Colonic mucosa (tissue), 4 donors: ENCODE results near the gene SNX24. TPM values are rescaled to one million over a fixed set of nuclear protein-coding genes. Genes with fewer than 3 reads are reported as not detected.

Experiments used
- DNase-seq: peaks from one replicate; pipeline ENCODE4 v3.0.0-alpha.2; 2020
- H3K27ac ChIP-seq: fragments of 200-600 bp; one replicate; pipeline ENCODE4 v1.8.0; 2021
- H3K27me3 ChIP-seq: fragments of 200-600 bp; one replicate; pipeline ENCODE4 v1.8.0; 2021
- H3K36me3 ChIP-seq: fragments of 200-600 bp; one replicate; pipeline ENCODE4 v1.8.0; 2021
- H3K4me1 ChIP-seq: fragments of 200-600 bp; one replicate; pipeline ENCODE4 v1.8.0; 2021; ENCODE audit warnings: mild to moderate bottlenecking
- H3K4me3 ChIP-seq: fragments of 200-600 bp; one replicate; pipeline ENCODE4 v1.8.0; 2021
- H3K9ac ChIP-seq, 2 donors: one replicate each; pipeline ENCODE4 v1.7.0; 2013; ENCODE audit warnings: control low read depth in 2 of 2, low read depth in 2 of 2, low read length in 2 of 2
- H3K9me3 ChIP-seq: fragments of 200-600 bp; one replicate; pipeline ENCODE4 v1.8.0; 2021
- CTCF ChIP-seq: fragments of 200-600 bp; IDR thresholded peaks from one replicate; pipeline ENCODE4 v1.8.0; 2022; ENCODE audit warnings: antibody characterized with exemption, mild to moderate bottlenecking
- intact Hi-C: fragments of 100-400 bp; cut with DNase I; formaldehyde crosslinking; loops from one replicate; pipeline ENCODE4 v1.14.1; 2022
- total RNA-seq, 2 donors: library from RNA; stranded (reverse); fragmentation: NEBNext Ultra II Directional in 1 of 2; extraction: Animal tissue kit (Norgen Biotek cat#: 25700) in 1 of 2; gene quantifications; one replicate each; pipeline ENCODE4 v1.2.1, GENCODE V29; 2021
- donor health status: healthy.
- donor health status: DM: no; HTN: no; CAD: no.
- donor health status: DM: no; HTN: no; CAD: no.

Gene SNX24
- total RNA-seq, 2 donors from 2014 or later = 8.8 to 17.0 TPM

- no peak overlapping the region for H3K9ac ChIP-seq
- H3K27ac ChIP-seq = no peak overlapping the region
- no peaks in the 10 kb centered on the region for H3K27me3 ChIP-seq
- intact Hi-C loops = no loop called here
- no peaks in the 10 kb centered on the region for H3K36me3 ChIP-seq
- no peaks in the 10 kb centered on the region for H3K9me3 ChIP-seq
- H3K4me3 ChIP-seq = no peak overlapping the region
- DNase-seq = no peak
- TF ChIP-seq CTCF = no peak
- H3K4me1 ChIP-seq = no peaks in the 10 kb centered on the region
These were observed 13.0 kb downstream of the SNX24 start for GRCh38 chr5:122858451-122858850.

DNA sequence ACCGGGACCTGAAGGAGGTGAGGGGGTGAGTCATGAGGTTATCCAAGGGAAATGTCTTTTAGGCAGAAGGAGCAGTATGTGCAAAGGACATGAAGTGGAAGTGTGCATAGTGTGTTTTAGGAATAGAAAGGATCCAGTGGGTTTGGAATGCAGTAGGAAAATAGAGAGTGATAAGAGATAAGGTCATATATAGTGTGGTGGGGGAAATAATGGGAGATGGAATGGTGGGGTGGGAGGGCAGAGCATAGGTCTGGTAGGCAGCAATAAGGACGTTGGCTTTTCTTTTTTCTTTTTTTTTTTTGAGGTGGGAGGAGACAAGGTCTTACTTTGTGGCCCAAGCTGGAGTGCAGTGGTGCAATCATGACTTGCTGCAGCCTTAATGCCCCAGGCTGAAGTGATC lies 17.8 kb downstream of the SNX24 start:
- Histone ChIP-seq H3K4me1 (no peaks in the 10 kb centered on the region), H3K4me3 (no peak overlapping the region), H3K36me3 (no peaks in the 10 kb centered on the region), H3K9me3 (no peaks in the 10 kb centered on the region), H3K27ac (no peak overlapping the region), H3K27me3 (no peaks in the 10 kb centered on the region), H3K9ac (no peak overlapping the region)
- DNase-seq = no peak
- intact Hi-C loops = no loop called here
- no peak for TF ChIP-seq CTCF

GRCh38 chr5:122863721-122864120 lies 18.3 kb downstream of the SNX24 start:
- Histone ChIP-seq H3K36me3 (no peaks in the 10 kb centered on the region), H3K9ac (no peak overlapping the region), H3K27me3 (no peaks in the 10 kb centered on the region), H3K9me3 (no peaks in the 10 kb centered on the region), H3K4me1 (no peaks in the 10 kb centered on the region), H3K4me3 (no peak overlapping the region), H3K27ac (no peak overlapping the region)
- intact Hi-C loops = no loop called here
- no peak for DNase-seq
- no peak for TF ChIP-seq CTCF

DNA sequence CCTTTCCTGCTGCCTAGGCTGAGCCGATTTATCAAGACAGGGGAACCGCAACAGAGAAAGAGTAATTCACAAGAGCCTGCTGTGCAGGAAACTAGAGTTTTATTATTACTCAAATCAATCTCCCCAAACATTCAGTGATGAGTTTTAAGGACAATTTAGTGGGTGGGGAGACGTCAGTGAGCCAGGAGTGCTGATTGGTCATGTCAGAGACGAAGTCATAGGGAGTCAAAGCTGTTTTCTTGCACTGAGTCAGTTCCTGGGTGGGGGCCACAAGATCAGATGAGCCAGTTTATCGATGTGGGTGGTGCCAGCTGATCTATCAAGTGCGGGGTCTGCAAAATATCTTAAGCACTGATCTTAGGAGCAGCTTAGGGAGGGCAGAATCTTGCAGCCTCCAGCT lies 19.0 kb downstream of the SNX24 start:
- DNase-seq = no peak
- Histone ChIP-seq H3K9me3 (no peaks in the 10 kb centered on the region), H3K4me1 (no peaks in the 10 kb centered on the region), H3K36me3 (no peaks in the 10 kb centered on the region), H3K9ac (no peak overlapping the region), H3K27ac (no peak overlapping the region), H3K27me3 (no peaks in the 10 kb centered on the region), H3K4me3 (no peak overlapping the region)
- TF ChIP-seq CTCF = no peak
- intact Hi-C loops = no loop called here

GRCh38 chr5:122864842-122865241 lies 19.4 kb downstream of the SNX24 start:
- Histone ChIP-seq H3K4me1 (no peaks in the 10 kb centered on the region), H3K4me3 (no peak overlapping the region), H3K9ac (no peak overlapping the region), H3K36me3 (no peaks in the 10 kb centered on the region), H3K27ac (no peak overlapping the region), H3K9me3 (no peaks in the 10 kb centered on the region), H3K27me3 (no peaks in the 10 kb centered on the region)
- DNase-seq = no peak
- intact Hi-C loops = no loop called here
- no peak for TF ChIP-seq CTCF
